Astrocyte of the spinal cord (primary cell): ENCODE measurements around the gene APOBEC4.
"Not testable (repeated sequence)": the region's sequence is repeated elsewhere in the genome, so short reads cannot be mapped to it uniquely, and the experiment has no call there.

ENCODE experiments used
- DNase-seq: peaks from one replicate; pipeline ENCODE4 v3.0.0; 2011; ENCODE audit warnings: low read depth, low spot score
- H3K4me3 ChIP-seq: 2 replicates; pipeline ENCODE4 v1.5.1; 2011; ENCODE audit warnings: low read depth, mild to moderate bottlenecking, low read length, moderate library complexity
- CTCF ChIP-seq: IDR thresholded peaks from 2 replicates; pipeline ENCODE4 v1.5.1; 2012; ENCODE audit warnings: low read depth, mild to moderate bottlenecking, low read length, inconsistent platforms
- in situ Hi-C: cut with HindIII; loops from 2 replicates; pipeline ENCODE4 v1.10.0; 2017; ENCODE audit warnings: low sequenced_read_pairs

The APOBEC4 gene

GRCh38 chr1:183687546-183688304 lies 34.6 kb upstream of the APOBEC4 start:
- in situ Hi-C loops, result no loop called here
- no peak for DNase-seq
- no peak for TF ChIP-seq CTCF
- H3K4me3 ChIP-seq, result no peak overlapping the region

- in situ Hi-C loops, result no loop called here
- TF ChIP-seq CTCF, result no peak
- no peak for DNase-seq
Measured at GRCh38 chr1:183686229-183686628, 33.1 kb upstream of the APOBEC4 start.

GRCh38 chr1:183685112-183685713 lies 32.1 kb upstream of the APOBEC4 start:
- peak; percentile 65 for DNase-seq

More at GRCh38 chr1:183686229-183686628, 33.1 kb upstream of the APOBEC4 start:
- H3K4me3 ChIP-seq, result no peak overlapping the region

GRCh38 chr1:183679363-183679762 lies 26.2 kb upstream of the APOBEC4 start:
- DNase-seq, in situ Hi-C loops: not testable (repeated sequence)

More at GRCh38 chr1:183685112-183685713, 32.1 kb upstream of the APOBEC4 start:
- peak; percentile 68 for TF ChIP-seq CTCF
- in situ Hi-C loops, result no loop called here
- H3K4me3 ChIP-seq, result no peak overlapping the region

GRCh38 chr1:183678819-183679218 lies 25.7 kb upstream of the APOBEC4 start:
- DNase-seq, result no peak
- no peak overlapping the region for H3K4me3 ChIP-seq
- no peak for TF ChIP-seq CTCF
- in situ Hi-C loops, result no loop called here

More at GRCh38 chr1:183679363-183679762, 26.2 kb upstream of the APOBEC4 start:
- not testable (repeated sequence) for H3K4me3 ChIP-seq

GRCh38 chr1:183676586-183677189 lies 23.6 kb upstream of the APOBEC4 start:
- TF ChIP-seq CTCF, result no peak
- no peak for DNase-seq
- in situ Hi-C loops, result no loop called here
- H3K4me3 ChIP-seq, result no peak overlapping the region
